Glutamatergic neuron (in vitro differentiated cells): ENCODE data around the gene IFT25. TPM values are rescaled to one million over a fixed set of nuclear protein-coding genes. Genes with fewer than 3 reads are reported as not detected.

Source experiments
- DNase-seq: peaks from one replicate; pipeline ENCODE4 v3.0.0; 2022
- H3K27ac Mint-ChIP-seq: one replicate; pipeline ENCODE4 v1.8.0; 2020; ENCODE audit warnings: mild to moderate bottlenecking, mixed read lengths, inconsistent platforms; ENCODE audit not compliant: unreplicated experiment
- H3K27me3 Mint-ChIP-seq: one replicate; pipeline ENCODE4 v1.8.0; 2020; ENCODE audit warnings: mild to moderate bottlenecking, moderate library complexity, mixed read lengths, inconsistent platforms; ENCODE audit not compliant: unreplicated experiment
- H3K36me3 Mint-ChIP-seq: one replicate; pipeline ENCODE4 v1.8.0; 2020; ENCODE audit warnings: mild to moderate bottlenecking, mixed read lengths, inconsistent platforms; ENCODE audit not compliant: unreplicated experiment
- H3K4me1 Mint-ChIP-seq: one replicate; pipeline ENCODE4 v1.8.0; 2020; ENCODE audit warnings: mild to moderate bottlenecking, low read depth, mixed read lengths, inconsistent platforms; ENCODE audit not compliant: unreplicated experiment
- H3K4me3 Mint-ChIP-seq: one replicate; pipeline ENCODE4 v1.8.0; 2020; ENCODE audit warnings: mild to moderate bottlenecking, mixed read lengths, inconsistent platforms; ENCODE audit not compliant: unreplicated experiment
- H3K9me3 Mint-ChIP-seq: one replicate; pipeline ENCODE4 v1.8.0; 2020; ENCODE audit warnings: mild to moderate bottlenecking, moderate library complexity, mixed read lengths, inconsistent platforms; ENCODE audit not compliant: unreplicated experiment
- CTCF ChIP-seq: fragments of 200-600 bp; sonication (generic); IDR thresholded peaks from one replicate; pipeline ENCODE4 v1.5.0; 2021; ENCODE audit not compliant: partially characterized antibody, unreplicated experiment
- total RNA-seq: library from RNA; stranded (reverse); fragmentation: NEBNext Ultra II Directional; extraction: Animal tissue kit (Norgen Biotek cat#: 25700); gene quantifications from one replicate; pipeline ENCODE4 v1.2.1, GENCODE V29; 2021; ENCODE audit not compliant: unreplicated experiment

The IFT25 gene
- total RNA-seq, 1 donor from 2014 or later: 11.3 TPM

- no peak for DNase-seq
Observed at GRCh38 chr1:53911442-53911841, 34.1 kb downstream of the IFT25 start.

GRCh38 chr1:53909946-53910345 lies 35.6 kb downstream of the IFT25 start:
- Mint-ChIP-seq H3K9me3 (no peaks in the 10 kb centered on the region), H3K4me3 (no peak overlapping the region), H3K4me1 (peaks cover 15% of the 10 kb centered on the region), H3K36me3 (no peaks in the 10 kb centered on the region), H3K27me3 (peaks cover 2% of the 10 kb centered on the region), H3K27ac (no peak overlapping the region)
- DNase-seq: no peak
- TF ChIP-seq CTCF: no peak

More at GRCh38 chr1:53911442-53911841, 34.1 kb downstream of the IFT25 start:
- TF ChIP-seq CTCF: no peak
- Mint-ChIP-seq H3K36me3 (no peaks in the 10 kb centered on the region), H3K9me3 (no peaks in the 10 kb centered on the region), H3K4me3 (no peak overlapping the region), H3K27me3 (peaks cover 2% of the 10 kb centered on the region), H3K27ac (no peak overlapping the region), H3K4me1 (peaks cover 15% of the 10 kb centered on the region)

- H3K36me3 Mint-ChIP-seq: no peaks in the 10 kb centered on the region
- H3K27ac Mint-ChIP-seq: no peak overlapping the region
- H3K27me3 Mint-ChIP-seq: peaks cover 7% of the 10 kb centered on the region
- no peak for TF ChIP-seq CTCF
- DNase-seq: no peak
- H3K9me3 Mint-ChIP-seq: no peaks in the 10 kb centered on the region
- H3K4me1 Mint-ChIP-seq: peaks cover 7% of the 10 kb centered on the region
- H3K4me3 Mint-ChIP-seq: no peak overlapping the region
Observed at GRCh38 chr1:53906121-53906520, 39.4 kb downstream of the IFT25 start.

- no peak for TF ChIP-seq CTCF
- Mint-ChIP-seq H3K36me3 (no peaks in the 10 kb centered on the region), H3K4me3 (no peak overlapping the region), H3K4me1 (peaks cover 7% of the 10 kb centered on the region), H3K27ac (no peak overlapping the region), H3K27me3 (peaks cover 9% of the 10 kb centered on the region), H3K9me3 (no peaks in the 10 kb centered on the region)
- no peak for DNase-seq
Observed at GRCh38 chr1:53905509-53905908, 40.0 kb downstream of the IFT25 start.

- no peak for DNase-seq
- H3K27me3 Mint-ChIP-seq: peaks cover 9% of the 10 kb centered on the region
- H3K27ac Mint-ChIP-seq: no peak overlapping the region
- H3K4me1 Mint-ChIP-seq: peaks cover 7% of the 10 kb centered on the region
- no peaks in the 10 kb centered on the region for H3K9me3 Mint-ChIP-seq
- no peak for TF ChIP-seq CTCF
- H3K4me3 Mint-ChIP-seq: no peak overlapping the region
- H3K36me3 Mint-ChIP-seq: no peaks in the 10 kb centered on the region
Observed at GRCh38 chr1:53902235-53903138, 43.0 kb downstream of the IFT25 start.
